SKM-1 (cell line): ENCODE results near the gene ARID5B.

ENCODE experiments used
- DNase-seq: peaks from one replicate; lab custom pipeline; 2025; ENCODE audit not compliant: unreplicated experiment; lab: John Stamatoyannopoulos, UW

ARID5B gene

GRCh38 chr10:61987951-61988379 is 86.5 kb downstream of the ARID5B start:
- no peak for DNase-seq

DNA sequence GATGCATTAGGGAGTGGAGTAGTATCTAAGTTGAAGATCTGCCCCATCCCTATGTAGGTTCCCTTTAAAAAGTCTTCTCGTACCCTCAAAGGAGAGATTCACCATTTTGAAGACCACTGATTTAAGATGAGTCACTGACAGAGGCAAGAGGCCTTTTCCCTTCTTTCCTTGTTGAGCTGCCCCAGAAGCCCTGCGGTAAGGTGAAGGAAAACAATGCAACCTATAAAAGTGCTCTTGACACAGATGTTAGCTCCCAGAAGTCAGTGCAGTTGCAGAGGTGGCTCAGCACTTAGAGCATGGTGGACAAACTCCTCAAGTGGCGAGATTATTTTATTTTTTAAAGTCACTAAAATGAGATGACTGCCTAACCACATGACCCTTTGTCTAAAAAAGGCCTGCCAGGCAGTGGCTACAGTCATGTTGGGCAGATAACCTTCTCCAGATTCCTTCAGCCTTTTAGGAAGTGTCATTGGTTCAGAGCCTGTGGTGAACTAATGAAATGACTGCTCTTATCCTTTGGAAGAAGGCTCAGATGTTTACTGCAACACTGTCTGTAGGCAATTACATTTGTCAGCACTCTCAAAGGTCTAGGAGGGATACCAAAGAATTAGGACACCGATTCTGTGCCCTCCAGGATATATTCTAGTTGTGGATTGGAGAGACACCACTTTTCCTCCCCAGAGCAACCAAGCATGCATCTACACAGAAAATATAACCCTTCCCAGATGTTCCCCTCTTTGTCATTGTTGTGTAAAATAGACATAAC is 88.7 kb downstream of the ARID5B start:
- no peak for DNase-seq

GRCh38 chr10:61990761-61991135 is 89.2 kb downstream of the ARID5B start:
- DNase-seq, result no peak

DNA sequence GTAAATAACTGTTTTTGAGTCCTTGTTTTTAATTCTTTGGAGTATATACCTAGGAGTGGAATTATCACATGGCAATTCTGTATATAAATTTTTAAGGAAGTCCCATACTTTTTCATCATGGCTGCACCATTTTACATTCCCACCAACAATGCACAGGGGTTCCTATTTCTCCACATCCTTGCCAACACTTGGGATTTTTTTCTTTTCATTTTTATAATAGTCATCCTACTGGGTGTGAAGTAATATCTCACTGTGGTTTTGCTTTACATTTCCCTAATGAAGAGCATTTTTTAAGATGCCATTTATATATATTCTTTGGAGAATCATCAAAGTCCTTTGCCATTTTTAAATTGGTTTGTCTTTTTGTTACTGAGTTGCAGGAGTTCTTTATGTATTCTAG is 89.7 kb downstream of the ARID5B start:
- no peak for DNase-seq

- no peak for DNase-seq
Measured at GRCh38 chr10:61992059-61992460, 90.6 kb downstream of the ARID5B start.

DNA sequence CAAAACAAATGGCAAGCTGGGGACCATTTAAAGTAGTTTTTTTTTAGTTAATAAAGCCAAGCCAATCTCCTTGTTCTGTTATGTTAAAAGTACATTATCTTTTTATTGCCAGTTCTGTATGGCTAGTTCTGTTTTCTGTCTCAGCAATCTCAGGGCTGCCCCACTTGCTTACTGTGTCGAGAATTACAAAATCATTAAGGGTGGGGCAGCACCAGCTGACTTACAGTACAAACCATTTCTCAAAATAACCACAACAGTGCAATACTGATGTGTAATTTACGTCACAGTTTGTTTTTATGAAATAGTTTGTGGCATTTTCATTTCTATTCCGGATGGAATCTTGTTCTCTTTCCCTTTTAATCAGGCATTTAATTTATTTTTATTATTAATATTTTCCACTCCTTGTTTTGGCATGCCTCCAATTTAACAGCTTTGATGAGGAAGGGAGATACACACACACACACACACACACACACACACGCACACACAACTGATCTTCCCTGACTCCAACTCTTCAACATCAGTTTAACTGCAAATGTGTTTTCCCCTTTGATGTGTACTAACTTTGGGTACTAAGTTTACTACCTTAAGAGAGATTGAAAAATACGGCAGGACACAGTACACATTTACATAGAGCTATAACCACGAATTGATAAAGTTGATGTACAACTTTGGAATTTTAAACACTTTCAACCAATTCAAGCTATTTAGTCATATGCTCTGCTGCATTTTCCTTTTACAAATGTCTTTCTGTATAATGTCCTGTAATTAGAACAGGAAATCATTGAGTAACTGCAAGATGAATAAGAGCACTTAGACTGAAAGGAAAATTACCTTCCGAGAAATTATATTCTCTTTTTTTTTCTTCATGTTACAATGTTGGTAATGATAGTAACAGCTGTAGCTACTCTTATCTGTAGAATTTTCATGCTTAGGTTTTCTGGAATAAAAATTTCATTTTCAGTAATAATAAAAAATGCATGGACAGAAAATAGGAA is 91.5 kb downstream of the ARID5B start:
- DNase-seq, result no peak

DNA sequence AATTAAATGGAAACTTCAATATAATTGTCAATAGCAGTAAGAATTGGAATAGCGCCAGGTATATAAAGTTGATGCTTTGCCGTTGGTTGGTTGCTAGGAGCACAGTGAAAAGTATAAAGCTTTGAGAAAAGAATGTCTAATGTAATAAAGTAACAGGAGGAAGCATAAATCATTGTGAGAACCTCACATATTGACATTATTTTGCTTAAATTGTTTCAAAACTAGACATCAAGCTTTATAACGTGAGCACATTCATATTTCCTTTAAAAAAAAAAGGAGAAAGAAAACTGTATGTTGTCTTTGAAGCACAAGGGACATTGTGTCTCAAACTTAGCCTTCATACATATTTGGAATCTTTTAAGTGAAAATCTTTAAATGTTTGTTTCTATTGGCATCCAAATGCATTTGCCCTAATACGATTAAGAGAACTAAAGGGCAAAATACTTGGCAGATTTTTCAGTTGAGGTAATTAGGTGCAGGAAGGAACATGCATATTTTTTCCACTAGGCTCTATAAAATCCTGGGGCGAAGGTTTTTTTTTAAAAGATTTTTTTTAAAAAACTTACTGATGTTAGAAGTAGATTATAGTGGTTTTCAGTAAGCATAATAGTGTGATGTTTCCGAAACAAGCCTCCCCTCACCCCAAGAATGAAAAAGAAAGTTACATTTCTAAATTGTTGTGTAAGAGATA is 92.4 kb downstream of the ARID5B start:
- no peak for DNase-seq

DNA sequence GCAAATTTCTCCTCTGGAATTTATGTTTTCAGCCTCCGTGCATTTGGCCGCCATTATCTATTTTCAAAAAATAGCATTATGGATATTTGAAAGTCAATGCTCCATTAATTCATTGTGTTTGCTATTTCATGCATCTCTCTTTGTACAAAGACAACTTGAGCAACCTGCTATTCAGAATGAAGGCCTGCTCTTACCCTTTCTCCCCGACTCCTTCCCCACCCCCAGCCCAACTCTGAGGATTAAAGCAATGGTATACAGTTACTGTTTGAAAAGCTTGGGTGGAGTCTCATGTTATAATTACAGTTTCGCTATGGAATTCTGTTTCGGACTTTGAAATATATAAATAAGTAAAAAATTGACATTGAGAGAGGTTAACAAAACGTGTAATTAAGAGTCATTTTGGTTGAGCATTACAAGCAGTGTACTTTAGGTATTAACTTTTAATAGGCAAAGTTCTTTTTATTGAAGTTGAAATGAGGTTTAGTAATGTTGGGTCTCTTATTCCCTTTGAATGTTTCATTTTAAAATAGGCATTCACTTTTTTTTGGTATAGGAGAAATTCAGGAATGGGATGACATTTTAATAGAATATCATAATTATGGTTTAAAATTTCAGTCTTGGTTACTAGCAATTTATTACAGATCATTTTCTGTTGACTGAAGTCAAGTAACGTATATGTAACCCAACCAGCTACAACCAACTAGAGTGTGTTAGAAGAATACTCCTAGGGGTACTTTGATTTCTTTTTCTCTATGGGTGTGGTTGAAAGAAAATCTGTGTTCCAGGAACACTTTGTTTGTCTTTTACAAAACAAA is 93.1 kb downstream of the ARID5B start:
- no peak for DNase-seq

GRCh38 chr10:61995220-61995503 is 93.7 kb downstream of the ARID5B start:
- no peak for DNase-seq

GRCh38 chr10:61998937-61999336 is 97.4 kb downstream of the ARID5B start:
- DNase-seq, result no peak

GRCh38 chr10:62000037-62000603 is 98.6 kb downstream of the ARID5B start:
- no peak for DNase-seq

DNA sequence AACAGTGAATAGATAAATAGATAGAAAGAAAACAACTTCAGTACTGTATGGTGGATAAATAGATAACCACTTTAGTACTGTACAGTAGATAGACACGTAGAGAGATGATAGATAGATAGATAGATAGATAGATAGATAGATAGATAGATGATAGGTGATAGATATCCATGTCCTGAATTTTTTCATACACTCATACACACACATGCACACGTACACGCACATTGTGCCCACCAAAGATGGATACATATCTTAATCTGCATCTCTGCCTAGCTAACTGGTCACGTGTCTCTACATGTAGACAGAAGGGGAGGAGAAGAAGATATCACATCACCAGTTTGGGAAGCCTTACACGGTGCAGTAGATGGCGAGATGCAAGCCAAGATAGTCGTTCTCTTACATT is 99.2 kb downstream of the ARID5B start:
- no peak for DNase-seq

DNA sequence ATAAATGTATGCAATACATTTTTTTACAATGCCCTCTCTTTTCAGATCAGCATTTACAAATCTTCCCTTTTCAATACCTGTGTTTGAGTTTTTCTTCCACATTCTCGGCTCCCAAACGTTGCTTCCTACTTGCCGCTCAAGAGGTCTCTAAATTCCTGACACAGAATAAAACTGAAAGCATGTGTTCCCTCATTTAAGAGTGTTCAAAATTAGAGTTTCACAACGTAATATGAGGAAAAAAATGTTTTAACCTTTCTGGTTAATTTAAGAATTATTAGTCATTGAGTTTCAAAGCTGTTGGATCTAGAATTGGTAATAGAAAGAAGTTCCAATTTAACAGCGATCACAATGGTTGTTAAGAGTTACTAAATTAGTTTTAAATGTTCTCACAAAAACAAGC is 100.4 kb downstream of the ARID5B start:
- no peak for DNase-seq

DNA sequence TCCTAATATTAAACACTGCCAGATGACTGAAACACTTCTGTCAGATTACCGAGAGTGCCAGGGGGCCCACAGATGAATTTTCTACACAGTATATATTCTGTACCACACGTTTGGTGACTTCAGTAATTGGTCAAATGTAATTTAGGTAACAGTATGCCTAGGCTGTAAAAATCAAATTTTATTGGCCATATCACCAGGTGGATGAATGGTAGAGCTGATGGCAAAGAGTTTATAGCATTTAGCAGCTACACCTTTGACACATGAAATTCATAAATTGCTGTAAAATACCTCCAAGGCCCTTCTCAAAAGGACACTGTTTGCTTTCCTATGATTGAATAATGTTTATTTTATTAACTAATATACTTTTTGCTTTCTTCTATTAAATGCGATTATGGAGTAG is 101.3 kb downstream of the ARID5B start:
- no peak for DNase-seq

DNA sequence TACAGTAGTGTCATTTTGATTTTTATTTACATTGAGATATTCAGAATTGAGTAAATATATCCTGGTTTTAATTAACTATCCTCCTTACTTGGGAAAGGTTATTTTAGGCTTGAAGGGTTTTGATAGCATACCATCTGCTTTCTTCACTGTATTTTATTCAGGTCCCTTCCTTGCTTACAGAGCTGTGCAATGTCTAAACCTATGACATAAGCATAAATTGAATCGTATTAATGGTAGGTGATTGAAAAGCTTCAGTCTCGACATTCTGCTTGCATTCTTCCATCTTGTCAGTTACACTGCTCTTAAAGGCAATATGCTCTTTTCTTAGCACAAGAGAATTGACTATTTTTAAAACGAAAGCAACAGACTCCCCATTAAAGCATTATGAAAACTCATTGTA is 102.5 kb downstream of the ARID5B start:
- no peak for DNase-seq

GRCh38 chr10:62005281-62005680 is 103.8 kb downstream of the ARID5B start:
- no peak for DNase-seq

GRCh38 chr10:62005687-62006086 is 104.2 kb downstream of the ARID5B start:
- no peak for DNase-seq

- DNase-seq, result no peak
Measured at GRCh38 chr10:62007145-62007544, 105.6 kb downstream of the ARID5B start.

DNA sequence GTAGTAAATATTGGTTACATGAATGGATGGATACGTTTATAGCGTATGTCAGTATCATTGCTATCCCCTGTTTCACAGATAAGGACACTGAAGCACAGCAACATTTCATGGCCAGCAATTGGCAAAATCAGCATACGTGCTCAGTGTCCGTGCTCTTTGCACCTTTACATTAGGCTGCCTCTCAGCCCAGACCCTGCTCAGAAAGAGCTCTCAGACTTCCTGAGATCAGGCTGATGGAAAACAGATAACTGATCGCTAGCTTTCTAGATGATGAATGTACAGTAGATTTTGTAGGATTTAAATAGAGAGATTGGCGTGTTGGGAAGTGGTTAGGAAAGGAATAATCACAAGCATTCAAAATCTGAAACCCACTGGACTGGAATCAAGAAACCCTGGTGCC is 106.7 kb downstream of the ARID5B start:
- no peak for DNase-seq

- no peak for DNase-seq
Measured at GRCh38 chr10:62008946-62009345, 107.4 kb downstream of the ARID5B start.

DNA sequence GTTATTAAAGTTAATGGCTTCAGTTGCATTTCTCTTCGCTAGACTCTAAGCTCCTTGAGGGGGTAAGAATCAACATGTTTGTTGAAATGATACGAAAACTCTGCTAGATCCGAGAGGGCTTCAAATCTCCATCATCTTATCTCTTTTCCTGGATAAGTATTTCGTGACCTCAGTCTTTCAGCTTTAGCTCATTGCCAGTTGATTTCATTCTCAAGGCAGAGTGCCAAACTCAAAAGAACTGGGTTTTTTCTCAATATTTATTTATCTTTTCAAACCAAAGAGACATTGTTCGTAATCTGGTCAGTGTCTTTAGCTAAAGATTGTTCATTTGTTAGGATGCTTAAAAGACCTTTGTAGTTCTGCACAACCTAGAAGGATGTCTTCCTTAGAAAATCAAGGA is 108.9 kb downstream of the ARID5B start:
- no peak for DNase-seq
